Measurements from ENCODE around the gene OSBP.

DNA sequence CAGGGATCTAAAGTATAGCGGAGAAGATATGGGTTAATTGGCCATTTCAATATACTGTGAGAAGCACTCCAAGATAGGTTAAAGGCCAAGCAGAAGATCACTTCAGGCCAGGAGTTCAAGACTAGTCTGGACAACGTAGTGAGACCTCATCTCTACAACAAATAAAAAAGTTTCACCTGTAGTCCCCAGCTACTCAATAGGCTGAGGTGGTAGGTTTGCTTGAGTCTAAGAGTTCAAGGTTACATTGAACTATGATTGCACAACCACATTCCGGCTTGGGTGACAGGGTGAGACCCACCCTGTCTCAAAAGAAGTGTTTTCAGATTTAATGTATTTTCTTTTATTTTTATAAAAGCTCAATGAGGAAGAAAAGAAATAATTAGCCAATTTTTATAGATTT, 27.8 kb upstream of the OSBP start:
- TF ChIP-seq, protein P1, sequence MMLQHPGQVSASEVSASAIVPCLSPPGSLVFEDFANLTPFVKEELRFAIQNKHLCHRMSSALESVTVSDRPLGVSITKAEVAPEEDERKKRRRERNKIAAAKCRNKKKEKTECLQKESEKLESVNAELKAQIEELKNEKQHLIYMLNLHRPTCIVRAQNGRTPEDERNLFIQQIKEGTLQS (IDR thresholded peaks at IDR 0.05) = no peak
- TF ChIP-seq, protein P2, sequence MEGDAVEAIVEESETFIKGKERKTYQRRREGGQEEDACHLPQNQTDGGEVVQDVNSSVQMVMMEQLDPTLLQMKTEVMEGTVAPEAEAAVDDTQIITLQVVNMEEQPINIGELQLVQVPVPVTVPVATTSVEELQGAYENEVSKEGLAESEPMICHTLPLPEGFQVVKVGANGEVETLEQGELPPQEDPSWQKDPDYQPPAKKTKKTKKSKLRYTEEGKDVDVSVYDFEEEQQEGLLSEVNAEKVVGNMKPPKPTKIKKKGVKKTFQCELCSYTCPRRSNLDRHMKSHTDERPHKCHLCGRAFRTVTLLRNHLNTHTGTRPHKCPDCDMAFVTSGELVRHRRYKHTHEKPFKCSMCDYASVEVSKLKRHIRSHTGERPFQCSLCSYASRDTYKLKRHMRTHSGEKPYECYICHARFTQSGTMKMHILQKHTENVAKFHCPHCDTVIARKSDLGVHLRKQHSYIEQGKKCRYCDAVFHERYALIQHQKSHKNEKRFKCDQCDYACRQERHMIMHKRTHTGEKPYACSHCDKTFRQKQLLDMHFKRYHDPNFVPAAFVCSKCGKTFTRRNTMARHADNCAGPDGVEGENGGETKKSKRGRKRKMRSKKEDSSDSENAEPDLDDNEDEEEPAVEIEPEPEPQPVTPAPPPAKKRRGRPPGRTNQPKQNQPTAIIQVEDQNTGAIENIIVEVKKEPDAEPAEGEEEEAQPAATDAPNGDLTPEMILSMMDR (IDR thresholded peaks at IDR 0.05; ENCODE audit: low read depth, low read length, missing input control) = no peak
- TF ChIP-seq JUND (IDR thresholded peaks at IDR 0.05) = peak in 1 of 2 donors; percentile 17
- no peak for TF ChIP-seq GABPA (IDR thresholded peaks at IDR 0.05 in 1 of 2, conservative IDR thresholded peaks at IDR 0.05 in 1 of 2)
